HG02763 (cell line): ENCODE measurements around the gene LRRC38.

ENCODE experiments used
- ATAC-seq: cut with Tn5 transposase; IDR thresholded peaks from one replicate; pipeline ENCODE4 v1.9.1; 2021; ENCODE audit warnings: mild to moderate bottlenecking, moderate library complexity; ENCODE audit not compliant: unreplicated experiment

LRRC38 gene

DNA sequence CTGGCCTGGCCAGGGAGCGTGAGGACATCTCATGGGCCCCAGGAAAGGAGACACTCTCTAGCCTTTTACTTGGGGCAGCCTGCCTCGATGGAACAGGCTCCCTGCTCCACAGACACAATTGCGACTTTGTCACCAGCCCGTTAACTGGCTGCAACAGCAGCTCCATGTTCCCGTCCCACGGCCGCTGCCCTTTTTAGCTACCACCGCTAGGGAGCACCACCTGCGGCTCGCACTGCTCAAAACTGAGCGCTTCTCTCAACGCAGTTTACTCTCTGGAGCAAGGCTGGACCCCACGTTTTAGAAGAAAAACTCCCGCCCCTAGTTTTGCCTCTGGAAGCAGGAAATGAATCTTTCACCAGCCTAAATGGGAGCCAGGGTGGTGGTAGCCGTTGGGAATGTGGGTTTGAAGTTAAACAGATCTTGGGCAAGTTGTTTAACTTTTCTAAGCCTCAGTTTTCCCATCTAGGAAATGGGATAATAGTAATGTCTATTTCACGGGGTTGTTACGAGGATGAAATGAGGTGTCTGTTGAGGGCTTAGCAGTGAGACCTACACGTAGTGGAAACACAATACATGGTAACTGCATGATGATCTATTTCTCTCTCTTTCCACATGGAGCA is 3.5 kb upstream of the LRRC38 start:
- ATAC-seq = no peak

DNA sequence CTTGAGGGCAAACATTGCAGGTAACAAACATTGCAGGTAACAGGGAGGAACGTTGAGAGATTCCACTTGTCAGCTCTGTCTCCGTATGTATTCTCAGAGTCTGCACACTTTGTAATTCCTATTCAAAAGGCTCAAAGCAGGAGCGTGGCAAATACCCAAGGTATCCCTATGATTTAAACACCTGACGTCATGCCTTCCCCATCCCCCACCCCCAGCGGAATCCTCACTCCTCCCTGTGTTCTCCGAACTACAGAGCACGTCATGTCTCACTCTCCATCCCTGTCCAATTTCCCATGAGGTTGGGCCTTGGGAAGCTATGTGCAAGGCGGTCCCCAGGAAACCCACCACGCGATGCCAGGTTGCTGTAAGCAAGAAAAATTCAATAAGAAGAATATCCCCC is 2.8 kb upstream of the LRRC38 start:
- ATAC-seq = no peak

DNA sequence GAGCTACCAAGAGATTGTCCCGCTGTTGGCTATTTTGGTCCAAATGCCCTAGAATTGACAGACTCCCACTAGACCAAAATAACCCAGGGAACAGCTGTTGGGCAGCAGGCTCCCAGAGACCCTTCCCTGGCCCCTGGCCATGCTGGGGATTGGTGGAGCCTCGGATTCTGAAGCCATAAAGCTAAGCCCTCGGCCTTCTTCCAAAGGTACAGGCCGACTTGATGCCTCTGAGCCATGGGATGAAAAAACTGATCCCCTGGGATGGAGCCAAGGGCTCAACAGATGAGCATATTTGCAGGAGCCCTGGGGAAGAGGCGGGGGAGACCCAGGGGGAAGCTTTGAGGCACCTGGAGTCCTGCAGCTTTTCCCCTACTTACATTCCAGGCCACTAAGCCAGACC is 1.0 kb upstream of the LRRC38 start:
- no peak for ATAC-seq

DNA sequence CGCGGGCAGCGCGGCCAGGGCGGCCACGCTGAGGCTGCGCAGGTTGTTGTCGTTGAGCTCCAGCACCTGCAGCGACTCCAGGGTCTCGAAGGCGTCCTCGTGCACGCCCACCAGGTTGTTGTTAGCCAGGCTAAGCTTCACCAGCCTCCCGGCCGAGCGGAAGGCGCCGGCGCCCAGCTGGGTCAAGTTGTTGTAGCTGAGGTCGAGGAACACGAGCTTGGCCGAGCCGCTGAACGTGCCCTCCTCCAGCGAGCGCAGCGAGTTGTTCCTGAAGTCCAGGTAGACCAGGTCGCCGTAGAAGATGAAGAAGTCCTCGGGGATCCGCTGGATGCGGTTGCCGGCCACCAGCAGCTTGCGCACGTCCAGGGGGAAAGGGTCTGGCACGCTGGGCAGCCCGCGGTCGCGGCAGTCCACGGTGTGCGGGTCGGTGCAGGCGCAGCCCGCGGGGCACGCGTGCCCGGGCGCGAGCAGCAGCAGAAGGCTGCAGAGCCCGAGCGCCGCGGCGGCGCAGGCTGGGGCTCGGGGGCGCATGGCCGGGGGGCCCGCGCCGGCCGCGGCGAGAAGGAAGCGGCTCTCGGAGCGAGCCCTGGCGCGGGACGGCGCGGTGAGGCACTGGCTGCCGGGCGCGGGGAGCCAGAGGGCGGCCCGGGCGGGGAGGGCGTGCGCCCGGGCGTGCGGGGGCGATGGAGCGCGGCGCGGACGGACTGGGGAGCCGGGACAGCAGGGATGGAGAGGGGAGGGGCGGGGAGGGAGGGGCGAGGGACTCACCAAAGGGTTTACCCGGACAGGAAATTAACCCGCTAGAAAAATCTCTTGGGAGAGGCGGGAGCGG is 524 bp downstream of the LRRC38 start:
- ATAC-seq = no peak

DNA sequence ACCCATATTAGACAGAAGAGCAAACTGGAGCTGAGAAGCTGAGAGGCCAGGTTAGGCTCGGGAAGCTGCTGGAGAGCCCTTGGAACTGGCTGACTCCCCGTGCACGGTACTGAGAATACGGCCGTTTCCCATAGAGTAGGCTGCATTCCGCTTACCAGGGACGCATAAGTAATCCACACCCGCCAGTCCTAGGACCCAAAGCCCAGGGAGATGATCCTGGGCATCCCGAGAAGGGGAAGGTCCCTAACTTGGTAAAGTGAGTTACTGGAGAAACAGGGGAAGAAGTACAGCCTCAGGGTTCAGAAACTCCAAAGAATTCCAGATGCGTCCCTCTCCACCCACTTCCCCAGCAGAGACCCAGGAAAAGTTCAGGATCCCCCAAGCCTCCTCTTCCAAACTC is 1.3 kb downstream of the LRRC38 start:
- ATAC-seq = no peak

DNA sequence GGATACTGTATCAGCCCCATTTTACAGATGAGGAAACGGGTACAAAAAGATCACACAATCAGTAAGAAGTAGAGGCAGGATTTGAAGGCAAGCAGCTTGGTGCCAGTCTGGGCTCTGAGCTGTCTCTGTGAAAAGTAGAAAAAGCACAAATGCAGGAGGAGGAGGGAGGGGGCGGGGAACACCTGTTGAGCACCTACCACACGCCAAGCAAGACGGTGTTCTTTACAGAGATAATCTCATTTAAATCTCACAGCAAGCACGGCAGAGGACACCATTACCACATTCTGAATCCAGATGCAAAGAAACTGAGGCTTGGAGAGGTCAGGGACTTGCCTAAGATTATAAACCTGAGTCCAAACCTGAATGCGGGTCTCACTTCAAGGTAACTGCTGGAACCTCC is 3.3 kb downstream of the LRRC38 start:
- no peak for ATAC-seq

DNA sequence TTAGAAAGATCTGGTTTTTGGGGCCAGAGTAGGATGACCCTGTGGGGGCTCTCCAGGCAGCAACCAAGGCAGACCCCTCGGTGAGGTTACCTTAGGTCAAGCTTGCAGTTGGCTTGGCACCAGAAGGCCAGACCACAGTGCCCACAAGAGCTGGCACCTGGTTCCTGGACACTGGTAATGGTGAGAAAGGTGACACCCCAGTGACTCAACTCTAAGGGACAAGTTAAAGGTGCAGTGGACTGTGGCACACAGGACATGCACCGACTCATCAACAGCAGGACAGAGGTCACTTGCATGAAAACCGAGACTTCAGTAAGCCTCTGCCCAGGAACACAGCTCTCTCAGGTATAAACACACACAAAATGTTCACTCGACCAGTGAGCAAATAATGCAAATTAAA is 6.7 kb downstream of the LRRC38 start:
- ATAC-seq = no peak

DNA sequence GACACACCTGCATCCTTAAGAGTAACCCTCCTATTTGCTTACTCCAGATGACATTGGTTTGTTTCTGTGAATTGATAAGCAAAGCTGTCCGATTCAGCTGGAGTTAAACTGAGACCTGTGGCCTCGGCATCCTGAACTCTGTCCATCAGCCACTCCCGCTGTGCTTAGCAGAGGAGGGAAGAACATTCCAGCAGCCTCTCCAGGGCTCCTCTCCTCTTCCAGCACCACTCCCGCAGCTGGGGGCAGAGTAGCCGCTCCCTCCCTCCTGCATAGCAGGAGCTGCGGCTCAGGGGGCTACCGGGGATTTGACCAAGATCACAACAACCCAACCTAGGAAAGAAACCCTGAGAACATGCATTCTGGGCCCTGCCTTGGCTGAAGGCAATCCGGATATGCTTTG is 8.8 kb downstream of the LRRC38 start:
- no peak for ATAC-seq

DNA sequence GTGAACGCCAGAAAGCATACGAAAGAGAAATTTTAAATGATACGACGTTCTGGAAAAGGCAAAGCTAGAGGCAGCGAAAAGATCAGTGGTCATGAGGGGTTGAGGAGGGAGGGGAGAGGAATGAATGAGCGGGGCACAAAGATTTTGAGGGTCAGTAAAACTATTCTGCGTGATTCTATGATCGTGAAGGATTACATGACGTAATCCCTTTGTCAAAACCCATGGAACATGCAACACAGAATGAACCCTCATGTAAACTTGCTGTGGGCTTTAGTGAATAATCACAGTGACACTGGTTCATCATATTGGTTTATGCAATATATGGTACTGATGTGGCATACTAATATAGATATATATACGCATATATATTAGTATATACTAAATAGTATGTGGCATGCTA is 13.0 kb downstream of the LRRC38 start:
- ATAC-seq = no peak

DNA sequence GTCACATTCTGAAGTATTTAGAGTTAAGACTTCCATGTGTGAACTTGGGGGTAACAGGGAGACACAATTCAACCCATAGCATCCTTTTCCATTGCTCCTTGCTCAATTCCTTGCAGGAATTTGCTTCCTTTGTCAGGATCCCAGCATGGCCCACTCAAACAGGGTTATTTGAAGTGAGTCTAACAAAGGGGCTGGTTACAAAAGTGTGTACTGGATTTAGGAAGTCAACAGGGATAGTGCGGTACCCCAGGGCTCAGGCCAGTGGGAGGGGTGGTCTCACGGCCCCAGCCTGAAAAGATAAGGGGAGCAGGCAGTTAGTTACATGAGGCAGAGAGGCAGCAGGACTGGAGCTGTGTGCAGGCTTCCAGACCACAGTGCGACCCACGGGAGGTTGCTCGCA is 14.4 kb downstream of the LRRC38 start:
- ATAC-seq = no peak

DNA sequence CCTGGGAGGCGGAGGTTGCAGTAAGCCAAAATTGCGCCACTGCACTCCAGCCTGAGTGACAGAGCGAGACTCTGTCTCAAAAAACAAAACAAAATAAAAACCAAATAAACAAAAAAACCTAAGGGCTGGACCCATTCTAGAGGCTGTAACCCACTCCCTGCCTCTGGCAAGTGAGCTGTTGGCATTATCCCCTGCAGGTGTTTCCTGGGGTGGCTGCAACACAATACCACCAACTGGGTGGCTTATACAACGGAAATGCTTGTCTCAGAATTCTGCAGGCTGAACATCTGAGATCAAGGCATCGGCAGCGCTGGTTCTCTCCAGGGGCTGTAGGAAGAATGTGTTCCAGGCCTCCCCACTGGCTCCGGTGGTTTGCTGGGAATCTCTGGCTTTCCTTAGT is 15.2 kb downstream of the LRRC38 start:
- ATAC-seq = no peak

DNA sequence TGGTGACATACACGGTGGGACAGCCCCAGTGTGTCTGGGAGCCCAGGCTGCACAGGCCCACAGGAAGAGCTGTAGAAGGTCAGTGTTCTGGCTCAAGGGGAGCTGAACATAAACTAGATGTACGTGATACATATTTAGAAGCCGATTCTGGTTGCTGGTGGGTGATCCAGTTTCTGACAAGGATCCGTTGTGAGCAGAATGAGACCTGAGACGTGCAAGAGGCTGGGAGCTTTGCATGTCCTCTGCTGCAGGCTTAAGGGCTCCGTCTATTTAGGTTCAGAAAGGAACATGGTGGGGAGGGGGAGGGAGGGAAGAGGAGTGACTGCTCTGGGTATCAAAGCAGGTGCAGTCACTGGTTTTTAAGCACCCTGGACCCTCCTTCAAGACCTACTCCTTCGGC is 18.6 kb downstream of the LRRC38 start:
- ATAC-seq = no peak

DNA sequence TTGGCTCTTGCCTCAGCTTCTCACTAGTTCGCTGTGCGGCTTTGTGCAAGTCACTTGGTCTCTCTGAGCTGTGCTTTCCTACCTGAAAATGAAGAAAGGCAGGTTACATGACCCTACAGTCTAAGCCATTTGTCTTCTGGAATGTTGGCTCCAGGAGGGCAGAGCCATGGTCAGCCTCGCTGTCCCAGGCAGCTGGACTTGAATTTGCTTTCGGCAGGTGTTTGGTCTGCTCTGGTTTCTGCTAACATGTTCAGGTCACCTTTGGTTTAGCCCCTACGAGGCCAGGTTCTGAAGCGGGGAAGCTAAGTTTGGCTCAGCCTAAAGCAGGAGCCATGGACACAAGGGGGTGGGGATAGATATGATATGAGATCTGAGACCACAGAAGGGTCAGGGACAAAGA is 19.1 kb downstream of the LRRC38 start:
- no peak for ATAC-seq

DNA sequence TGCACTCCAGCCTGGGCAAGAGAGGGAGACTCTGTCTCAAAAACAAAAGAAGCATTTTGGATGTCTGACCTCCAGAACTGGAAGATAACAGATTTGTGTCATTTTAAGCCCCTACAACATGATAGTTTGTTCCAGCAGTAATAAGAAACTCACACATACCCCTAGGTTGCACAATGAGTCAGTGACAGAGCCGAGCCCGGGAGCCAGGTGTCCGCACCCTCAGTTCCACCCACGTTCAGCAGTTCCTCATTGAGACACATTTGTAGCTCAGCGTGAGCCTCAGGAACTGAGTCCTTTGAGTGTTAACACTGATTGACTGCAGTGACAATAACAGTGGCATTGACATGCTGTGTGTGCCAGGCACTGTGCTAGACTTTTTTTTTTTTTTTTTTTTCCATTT is 19.8 kb downstream of the LRRC38 start:
- ATAC-seq = no peak

DNA sequence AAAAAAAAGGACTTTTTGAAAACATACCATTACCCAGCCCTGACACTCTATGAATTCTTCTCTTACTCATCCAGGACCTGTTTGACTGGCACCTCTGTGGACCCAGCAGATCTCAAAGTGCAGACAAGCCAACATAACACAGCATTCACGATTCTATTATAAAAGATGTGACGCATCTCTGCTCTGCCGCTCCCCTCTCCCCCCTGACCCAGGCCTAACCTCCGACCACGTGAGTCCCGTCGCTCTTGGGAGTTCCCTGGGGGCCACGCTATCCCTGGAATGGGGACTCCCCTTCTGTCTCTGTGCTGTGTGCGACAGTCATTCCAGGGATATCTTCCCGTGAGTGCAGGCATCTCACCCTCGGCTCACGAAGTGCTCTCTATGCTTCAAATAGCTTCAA is 21.1 kb downstream of the LRRC38 start:
- ATAC-seq = no peak

DNA sequence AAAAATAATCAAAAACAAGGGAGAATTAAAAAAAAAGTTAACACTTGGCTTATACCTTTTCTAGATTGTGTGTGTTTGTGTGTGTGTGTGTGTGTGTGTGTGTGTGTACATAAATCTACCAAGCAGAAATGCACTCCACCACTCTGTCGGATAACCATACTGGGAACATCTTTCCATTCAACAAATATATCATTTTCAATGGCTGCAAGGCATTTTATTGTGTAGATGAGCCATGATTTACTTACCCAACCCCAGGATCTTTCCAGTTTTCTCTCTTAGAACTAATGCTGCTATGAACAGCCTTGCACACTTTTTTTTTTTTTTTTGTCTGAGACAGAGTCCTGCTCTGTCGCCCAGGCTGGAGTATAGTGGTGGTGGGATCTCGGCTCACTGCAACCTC is 25.8 kb downstream of the LRRC38 start:
- no peak for ATAC-seq

DNA sequence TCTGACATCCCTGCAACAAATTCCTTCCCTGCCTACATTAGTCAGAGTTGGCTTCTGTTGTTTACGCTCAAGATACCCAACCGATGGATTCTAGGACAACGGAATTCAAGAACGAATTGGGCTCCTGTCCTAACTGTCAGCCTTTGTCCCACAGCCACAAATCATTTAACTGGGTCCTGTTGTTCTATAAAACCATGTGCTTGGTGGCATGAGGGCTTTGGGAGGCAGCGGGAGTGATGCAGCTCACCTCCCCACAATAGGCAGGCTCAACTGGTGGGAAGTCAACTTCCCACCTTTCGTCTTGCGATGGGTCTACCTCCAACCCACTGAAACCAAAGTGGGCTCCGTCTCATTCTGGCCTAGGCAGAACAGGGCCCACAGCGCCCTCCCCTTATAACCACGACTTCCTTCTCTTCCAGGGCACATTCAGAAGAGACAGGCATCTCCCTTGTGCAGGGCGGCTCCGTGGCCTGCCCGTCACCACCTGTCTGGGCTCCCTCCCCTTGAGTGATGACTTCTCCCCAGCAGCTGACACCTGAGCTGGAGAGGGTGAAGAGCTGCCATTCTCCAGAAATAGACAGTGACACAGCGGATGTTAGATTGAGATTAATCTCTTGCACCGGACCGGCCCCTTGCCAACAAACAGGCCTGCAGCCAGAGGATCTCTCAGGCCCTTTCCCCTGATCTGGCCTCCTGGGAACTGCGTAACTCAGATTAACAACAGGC is 26.5 kb downstream of the LRRC38 start:
- no peak for ATAC-seq

DNA sequence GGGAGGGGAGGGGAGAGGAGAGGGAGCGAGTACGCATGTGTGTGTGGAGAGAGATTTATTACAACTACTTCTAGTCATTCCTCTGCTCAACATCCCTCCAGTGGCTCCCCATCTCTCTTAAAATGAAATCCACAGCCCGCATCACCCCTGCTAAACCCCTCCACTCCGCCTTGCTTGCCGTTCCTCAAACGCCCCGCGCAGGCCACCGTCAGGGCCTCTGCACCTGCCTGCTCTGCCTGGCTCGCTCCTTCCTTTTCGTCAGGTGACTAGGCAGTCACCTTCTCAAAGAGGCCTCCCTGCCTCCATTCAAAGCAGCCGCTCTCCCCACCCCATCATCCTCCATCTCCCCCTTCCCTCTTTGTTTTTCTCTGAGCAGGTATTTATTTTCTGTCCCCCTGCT is 29.9 kb downstream of the LRRC38 start:
- no peak for ATAC-seq

DNA sequence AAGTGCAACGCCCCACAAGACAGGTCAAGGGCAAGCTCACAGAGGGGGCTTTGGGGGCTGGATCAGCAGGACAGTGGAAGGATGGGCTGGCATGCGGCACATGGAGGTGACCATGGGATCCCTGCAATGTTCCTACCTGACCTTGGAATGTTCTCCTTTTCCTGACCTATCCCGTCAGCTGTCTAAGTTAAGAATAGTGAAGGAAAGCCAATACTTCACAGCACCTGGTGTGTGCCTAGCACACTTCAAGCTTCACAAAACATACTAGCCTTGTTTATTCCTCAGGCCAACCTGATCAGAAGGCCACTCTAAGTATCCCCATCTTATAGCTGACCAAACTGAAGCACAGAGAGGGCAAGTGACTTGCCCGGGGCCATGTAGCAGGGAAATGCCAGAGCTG is 31.2 kb downstream of the LRRC38 start:
- no peak for ATAC-seq

DNA sequence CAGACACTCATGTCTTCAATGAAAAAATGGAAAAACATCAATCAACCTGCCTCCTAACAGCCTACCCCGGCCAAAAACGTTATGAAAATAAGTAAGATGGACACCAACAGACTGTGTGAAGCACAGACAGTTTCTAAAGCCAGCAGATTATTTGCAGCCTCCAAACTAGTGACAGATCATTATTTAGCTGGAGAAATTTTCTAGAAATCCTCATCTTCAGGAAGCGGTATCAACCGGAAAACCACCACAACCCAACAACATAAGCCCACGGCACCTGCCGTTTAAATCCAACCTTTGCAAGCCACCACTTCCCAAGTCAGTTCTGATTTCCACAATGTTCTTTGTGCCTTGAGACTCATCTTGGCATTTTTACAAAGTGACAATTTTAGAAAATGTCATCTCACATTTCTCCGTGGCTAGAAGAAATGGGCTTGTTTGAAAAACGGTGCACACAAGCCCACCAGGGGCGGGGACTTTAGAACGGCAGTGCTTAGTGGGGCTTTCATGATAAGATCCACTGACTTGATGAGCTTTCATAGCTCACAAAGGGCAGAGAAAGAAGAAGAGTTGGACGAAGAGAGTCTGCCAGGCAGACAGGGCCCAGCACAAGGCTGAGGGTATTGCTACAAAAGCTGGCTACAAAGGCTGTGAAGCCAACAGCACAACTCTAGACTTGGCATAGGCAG is 34.5 kb downstream of the LRRC38 start:
- ATAC-seq = no peak

DNA sequence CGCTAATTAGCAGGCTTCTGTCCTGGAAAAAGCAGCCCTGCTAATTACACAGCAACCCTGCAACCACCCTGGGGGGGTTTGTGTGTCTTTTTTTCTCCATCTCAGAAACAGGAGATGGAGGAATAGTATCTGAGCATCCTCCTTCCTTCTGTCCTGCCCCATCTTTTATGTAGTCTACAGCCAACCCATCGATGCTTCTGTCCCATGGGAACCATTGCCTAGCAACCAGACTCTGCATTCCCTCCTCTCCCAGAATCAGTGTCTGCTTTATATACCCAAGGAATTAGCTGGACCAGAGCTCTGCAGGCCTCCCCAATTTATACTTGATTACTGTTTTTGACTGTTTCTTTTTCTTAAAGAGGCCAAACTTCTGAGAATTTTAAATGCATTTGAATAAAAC is 35.1 kb downstream of the LRRC38 start:
- ATAC-seq = no peak

DNA sequence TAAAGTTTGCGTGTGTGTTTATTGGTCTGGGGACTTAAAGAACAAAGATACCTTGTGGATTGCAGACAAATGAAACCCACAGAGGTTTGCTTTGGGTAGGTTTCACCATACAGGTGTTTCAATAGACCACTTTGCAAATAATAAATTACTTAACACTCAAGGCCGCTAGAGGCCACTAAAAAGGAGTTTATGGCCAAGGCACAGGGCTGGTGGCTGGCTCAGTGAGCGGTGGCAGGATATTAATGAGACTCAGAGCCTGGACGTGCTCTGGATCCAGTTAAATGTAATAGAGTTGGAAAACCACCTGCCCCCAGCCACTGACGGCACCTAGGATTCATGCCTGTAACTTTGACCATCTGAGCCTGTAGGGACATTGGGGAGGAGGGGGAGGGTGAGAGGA is 44.5 kb downstream of the LRRC38 start:
- ATAC-seq = no peak
